Endodermal cell (in vitro differentiated cells): Measurements from ENCODE around the gene MS4A18. TPM values are rescaled to one million over a fixed set of nuclear protein-coding genes. Genes with fewer than 3 reads are reported as not detected.

Experiments
- DNase-seq: peaks from one replicate; pipeline ENCODE4 v3.0.0-alpha.2; 2017
- H3K27ac ChIP-seq: 2 replicates; pipeline ENCODE4 v1.5.1; 2013; ENCODE audit warnings: mild to moderate bottlenecking, low read depth, low read length, moderate library complexity
- H3K27me3 ChIP-seq: 2 replicates; pipeline ENCODE4 v1.6.1; 2013; ENCODE audit warnings: mild to moderate bottlenecking, low read length, moderate library complexity; ENCODE audit not compliant: insufficient read depth, control insufficient read depth, poor library complexity, severe bottlenecking
- H3K36me3 ChIP-seq: 2 replicates; pipeline ENCODE4 v1.7.0; 2013; ENCODE audit warnings: mild to moderate bottlenecking, low read length, moderate library complexity; ENCODE audit not compliant: control insufficient read depth, insufficient read depth
- H3K4me1 ChIP-seq: one replicate; pipeline ENCODE4 v1.7.0; 2013; ENCODE audit warnings: low read length; ENCODE audit not compliant: control insufficient read depth, insufficient read depth
- H3K4me3 ChIP-seq: 2 replicates; pipeline ENCODE4 v1.5.1; 2013; ENCODE audit warnings: mild to moderate bottlenecking, low read length, moderate library complexity
- H3K9ac ChIP-seq: 2 replicates; pipeline ENCODE4 v1.6.1; 2013; ENCODE audit warnings: mild to moderate bottlenecking, low read length, moderate library complexity; ENCODE audit not compliant: poor library complexity, severe bottlenecking; ENCODE audit errors: extremely low read depth
- H3K9me3 ChIP-seq: 2 replicates; pipeline ENCODE4 v1.6.1; 2013; ENCODE audit warnings: mild to moderate bottlenecking, low read length, moderate library complexity; ENCODE audit not compliant: control insufficient read depth
- H3K27ac Mint-ChIP-seq: 2 replicates; pipeline ENCODE4 v1.8.0; 2020; ENCODE audit warnings: mixed read lengths
- H3K27me3 Mint-ChIP-seq: 2 replicates; pipeline ENCODE4 v1.8.0; 2021; ENCODE audit warnings: mild to moderate bottlenecking, mixed read lengths; ENCODE audit not compliant: insufficient read depth
- H3K36me3 Mint-ChIP-seq: 2 replicates; pipeline ENCODE4 v1.8.0; 2020; ENCODE audit warnings: low read depth, mixed read lengths
- H3K4me1 Mint-ChIP-seq: 2 replicates; pipeline ENCODE4 v1.8.0; 2020; ENCODE audit warnings: mixed read lengths
- H3K4me3 Mint-ChIP-seq: 2 replicates; pipeline ENCODE4 v1.8.0; 2020; ENCODE audit warnings: mild to moderate bottlenecking, moderate library complexity, mixed read lengths
- H3K9me3 Mint-ChIP-seq: 2 replicates; pipeline ENCODE4 v1.8.0; 2020; ENCODE audit warnings: mild to moderate bottlenecking, mixed read lengths
- CTCF ChIP-seq: fragments of 200-600 bp; sonication (generic); conservative IDR thresholded peaks from 2 replicates; pipeline ENCODE4 v1.5.0; 2021; ENCODE audit warnings: antibody characterized with exemption, mild to moderate bottlenecking
- WGBS, 2 experiments: methylation state at CpG; one replicate each; pipeline versions ENCODE4 v1.1.5 to v1.1.7; 2013; ENCODE audit warnings: missing lambda C conversion rate in 2 of 2, mixed read lengths in 1 of 2; ENCODE audit not compliant: insufficient coverage in 1 of 2, insufficient read length in 1 of 2; 5-methylcytosine and 5-hydroxymethylcytosine counted together
- total RNA-seq, 2 donors: library from RNA; stranded (reverse); fragmentation: NEBNext Ultra II Directional in 1 of 2; extraction: Animal tissue kit (Norgen Biotek cat#: 25700) in 1 of 2; gene quantifications; 2 replicates in 1 of 2; 3 replicates in 1 of 2; pipeline ENCODE4 v1.2.1, GENCODE V29; 2021

The MS4A18 gene
- total RNA-seq, 2 donors from 2014 or later: not detected

GRCh38 chr11:60762851-60763691 lies 38.6 kb downstream of the MS4A18 start:
- H3K9me3 ChIP-seq: no peaks in the 10 kb centered on the region
- peak; percentile 73 for TF ChIP-seq CTCF

GRCh38 chr11:60763692-60764369 lies 39.3 kb downstream of the MS4A18 start:
- Mint-ChIP-seq H3K9me3 (no peaks in the 10 kb centered on the region), H3K4me1 (peaks cover 2% of the 10 kb centered on the region), H3K27ac (peak overlapping the region; percentile 19), H3K4me3 (no peak overlapping the region), H3K27me3 (peaks cover 19% of the 10 kb centered on the region), H3K36me3 (no peaks in the 10 kb centered on the region)
- DNase-seq: no peak
- TF ChIP-seq CTCF: no peak
- Histone ChIP-seq H3K9ac (no peak overlapping the region), H3K27me3 (peaks cover 6% of the 10 kb centered on the region), H3K36me3 (no peaks in the 10 kb centered on the region), H3K4me1 (no peaks in the 10 kb centered on the region), H3K9me3 (no peaks in the 10 kb centered on the region), H3K27ac (no peak overlapping the region), H3K4me3 (no peak overlapping the region)
- 89 to 94% methylated on average over 6 to 11 of the region's 11 CpGs for WGBS, 2 experiments

More at GRCh38 chr11:60762851-60763691, 38.6 kb downstream of the MS4A18 start:
- 66 to 70% methylated on average over 7 to 11 of the region's 11 CpGs for WGBS, 2 experiments
- no peak overlapping the region for H3K4me3 Mint-ChIP-seq
- H3K36me3 Mint-ChIP-seq: no peaks in the 10 kb centered on the region
- H3K27me3 Mint-ChIP-seq: peaks cover 11% of the 10 kb centered on the region
- Histone ChIP-seq H3K36me3 (no peaks in the 10 kb centered on the region), H3K27ac (no peak overlapping the region), H3K4me1 (no peaks in the 10 kb centered on the region), H3K4me3 (no peak overlapping the region), H3K9ac (no peak overlapping the region), H3K27me3 (peaks cover 6% of the 10 kb centered on the region)
- H3K4me1 Mint-ChIP-seq: peaks cover 2% of the 10 kb centered on the region
- no peak for DNase-seq
- H3K27ac Mint-ChIP-seq: no peak overlapping the region
- H3K9me3 Mint-ChIP-seq: no peaks in the 10 kb centered on the region

- H3K4me3 Mint-ChIP-seq: no peak overlapping the region
- Histone ChIP-seq H3K9me3 (no peaks in the 10 kb centered on the region), H3K36me3 (no peaks in the 10 kb centered on the region), H3K4me3 (no peak overlapping the region), H3K4me1 (no peaks in the 10 kb centered on the region), H3K9ac (no peak overlapping the region), H3K27ac (no peak overlapping the region), H3K27me3 (peaks cover 6% of the 10 kb centered on the region)
- no peak for DNase-seq
- H3K36me3 Mint-ChIP-seq: no peaks in the 10 kb centered on the region
- peaks cover 26% of the 10 kb centered on the region for H3K27me3 Mint-ChIP-seq
- H3K27ac Mint-ChIP-seq: no peak overlapping the region
- no peaks in the 10 kb centered on the region for H3K9me3 Mint-ChIP-seq
- 96 to 100% methylated on average over 1 of the region's 1 CpG for WGBS, 2 experiments
- no peak for TF ChIP-seq CTCF
- no peaks in the 10 kb centered on the region for H3K4me1 Mint-ChIP-seq
These were observed 40.4 kb downstream of the MS4A18 start for GRCh38 chr11:60764879-60765278.
